GM23338 (cell line): ENCODE measurements around the gene DAO. TPM values are rescaled to one million over a fixed set of nuclear protein-coding genes. Genes with fewer than 3 reads are reported as not detected.

ENCODE experiments used
- ATAC-seq: fragments of 200-7000 bp; cut with Tn5 transposase; 3 replicates; pipeline ENCODE4 v1.9.1; 2020
- DNase-seq: peaks from one replicate; pipeline ENCODE4 v3.0.0-alpha.2; 2015; ENCODE audit warnings: low spot score
- H2AFZ ChIP-seq: fragments of 200-600 bp; sonication (generic); 2 replicates; pipeline ENCODE4 v1.8.0; 2016; ENCODE audit warnings: antibody characterized with exemption, mild to moderate bottlenecking, moderate library complexity
- H3F3A ChIP-seq: fragments of 200-600 bp; sonication (generic); replicated peaks from 2 replicates; pipeline ENCODE4 v1.8.0; 2017; ENCODE audit warnings: antibody characterized with exemption, mixed run types, low read depth
- H3K27ac ChIP-seq: fragments of 200-600 bp; sonication (generic); 2 replicates; pipeline ENCODE4 v1.6.1; 2016; ENCODE audit warnings: low read depth
- H3K27me3 ChIP-seq: fragments of 200-600 bp; sonication (generic); 2 replicates; pipeline ENCODE4 v1.8.0; 2016; ENCODE audit warnings: mild to moderate bottlenecking, mixed run types, moderate library complexity; ENCODE audit not compliant: insufficient read depth
- H3K36me3 ChIP-seq: fragments of 200-600 bp; sonication (generic); 2 replicates; pipeline ENCODE4 v1.8.0; 2016; ENCODE audit warnings: mild to moderate bottlenecking; ENCODE audit not compliant: insufficient read depth
- H3K4me1 ChIP-seq: fragments of 200-600 bp; sonication (generic); 2 replicates; pipeline ENCODE4 v1.8.0; 2016; ENCODE audit warnings: mild to moderate bottlenecking, moderate library complexity; ENCODE audit not compliant: insufficient read depth
- H3K4me2 ChIP-seq: fragments of 200-600 bp; sonication (generic); 2 replicates; pipeline ENCODE4 v1.7.1; 2017; ENCODE audit warnings: mixed run types
- H3K4me3 ChIP-seq: fragments of 200-600 bp; sonication (generic); 2 replicates; pipeline ENCODE4 v1.6.1; 2016; ENCODE audit warnings: mixed run types
- H3K79me2 ChIP-seq: fragments of 200-600 bp; sonication (generic); replicated peaks from 2 replicates; pipeline ENCODE4 v1.8.0; 2017; ENCODE audit warnings: mild to moderate bottlenecking; ENCODE audit not compliant: insufficient read depth
- H3K9me2 ChIP-seq: fragments of 200-600 bp; sonication (generic); 2 replicates; pipeline ENCODE4 v1.8.0; 2017; ENCODE audit not compliant: insufficient read depth
- H4K20me1 ChIP-seq: fragments of 200-600 bp; sonication (generic); replicated peaks from 2 replicates; pipeline ENCODE4 v1.8.0; 2017; ENCODE audit warnings: mild to moderate bottlenecking; ENCODE audit not compliant: insufficient read depth
- H3K27ac Mint-ChIP-seq: 2 replicates; pipeline ENCODE4 v1.8.0; 2020; ENCODE audit warnings: inconsistent platforms, mild to moderate bottlenecking, moderate library complexity, mixed read lengths
- H3K27me3 Mint-ChIP-seq: 3 replicates; pipeline ENCODE4 v1.8.0; 2022; ENCODE audit warnings: low read depth, mild to moderate bottlenecking, moderate library complexity, mixed read lengths, inconsistent platforms; ENCODE audit not compliant: insufficient read depth, poor library complexity
- H3K36me3 Mint-ChIP-seq: 3 replicates; pipeline ENCODE4 v1.8.0; 2021; ENCODE audit warnings: low read depth, mild to moderate bottlenecking, inconsistent platforms, moderate library complexity, mixed read lengths
- H3K4me1 Mint-ChIP-seq: 3 replicates; pipeline ENCODE4 v1.8.0; 2020; ENCODE audit warnings: mild to moderate bottlenecking, inconsistent platforms, mixed read lengths
- H3K4me3 Mint-ChIP-seq: 3 replicates; pipeline ENCODE4 v1.8.0; 2021; ENCODE audit warnings: moderate library complexity, mild to moderate bottlenecking, inconsistent platforms, mixed read lengths
- H3K9me3 Mint-ChIP-seq: 3 replicates; pipeline ENCODE4 v1.8.0; 2020; ENCODE audit warnings: moderate library complexity, mild to moderate bottlenecking, inconsistent platforms, mixed read lengths
- CREB1 ChIP-seq: fragments of 250-450 bp; sonication (Bioruptor Pico); IDR thresholded peaks from 2 replicates; pipeline ENCODE4 v1.5.0; 2020; ENCODE audit warnings: low read depth, mild to moderate bottlenecking, moderate library complexity
- CTCF ChIP-seq, 2 experiments: fragments of 200-600 bp in 1 of 2; sonication (generic) in 1 of 2; conservative IDR thresholded peaks; 2 replicates each; pipeline versions ENCODE4 v1.5.1 to v1.6.1; 2016 to 2017; ENCODE audit warnings: antibody characterized with exemption in 2 of 2, low read depth in 2 of 2, mild to moderate bottlenecking in 2 of 2, moderate library complexity in 1 of 2
- ETS1 ChIP-seq: IDR thresholded peaks from 2 replicates; pipeline ENCODE4 v1.6.1; 2016; ENCODE audit warnings: antibody characterized with exemption
- EZH2 ChIP-seq: fragments of 200-600 bp; sonication (generic); IDR thresholded peaks from one replicate; pipeline ENCODE4 v1.8.0; 2017; ENCODE audit warnings: antibody characterized with exemption, mild to moderate bottlenecking, low read depth; ENCODE audit not compliant: unreplicated experiment
- EZH2phosphoT487 ChIP-seq: fragments of 200-600 bp; sonication (generic); IDR thresholded peaks from one replicate; pipeline ENCODE4 v1.8.1; 2018; ENCODE audit warnings: antibody characterized with exemption; ENCODE audit not compliant: unreplicated experiment
- JUNB ChIP-seq: IDR thresholded peaks from one replicate; pipeline ENCODE4 v1.6.1; 2016; ENCODE audit warnings: antibody characterized with exemption; ENCODE audit not compliant: unreplicated experiment
- NANOG ChIP-seq: IDR thresholded peaks from 2 replicates; pipeline ENCODE4 v1.6.1; 2016; ENCODE audit warnings: antibody characterized with exemption, borderline replicate concordance
- POLR2AphosphoS5 ChIP-seq: IDR thresholded peaks from 2 replicates; pipeline ENCODE4 v1.6.1; 2016; ENCODE audit warnings: antibody characterized with exemption, low read depth
- REST ChIP-seq: IDR thresholded peaks from one replicate; pipeline ENCODE4 v1.6.1; 2018; ENCODE audit warnings: antibody characterized with exemption; ENCODE audit not compliant: unreplicated experiment
- STAT1 ChIP-seq: IDR thresholded peaks from one replicate; pipeline ENCODE4 v1.6.1; 2016; ENCODE audit warnings: antibody characterized with exemption; ENCODE audit not compliant: unreplicated experiment
- ZNF114 ChIP-seq: fragments of 250-450 bp; sonication (Bioruptor Pico); IDR thresholded peaks from 2 replicates; pipeline ENCODE4 v1.5.0; 2020; ENCODE audit warnings: mild to moderate bottlenecking, moderate library complexity
- ZNF331 ChIP-seq: fragments of 250-450 bp; sonication (Bioruptor Pico); IDR thresholded peaks from 2 replicates; pipeline ENCODE4 v1.5.0; 2020; ENCODE audit warnings: low read depth, mild to moderate bottlenecking, moderate library complexity
- ZNF462 ChIP-seq: fragments of 250-450 bp; sonication (Bioruptor Pico); IDR thresholded peaks from 2 replicates; pipeline ENCODE4 v1.5.0; 2020; ENCODE audit warnings: mild to moderate bottlenecking, moderate library complexity
- polyA plus RNA-seq: library from polyadenylated mRNA; unstranded; fragments of >200 nt; fragmentation: Nextera tagmentation; extraction: Ambion mirVana; gene quantifications from 2 replicates; pipeline ENCODE4 v1.2.1, GENCODE V29; 2016
- total RNA-seq: library from RNA; depleted of rRNA; stranded (reverse); fragments of >200 nt; shearing (Covaris generic); gene quantifications from 2 replicates; pipeline ENCODE4 v1.2.3, GENCODE V29; 2014

DAO gene
- total and polyA plus RNA-seq, 2 experiments from 2014 or later = not detected

- H4K20me1 ChIP-seq = no peaks in the 10 kb centered on the region
- no peak for ATAC-seq
Measured at GRCh38 chr12:108949976-108950375, 70.1 kb downstream of the DAO start.

More at GRCh38 chr12:108949976-108950375, 70.1 kb downstream of the DAO start:
- no peaks in the 10 kb centered on the region for H3K79me2 ChIP-seq
- no peak for DNase-seq
- H3K27ac Mint-ChIP-seq = no peak overlapping the region
- no peak overlapping the region for H3K4me2 ChIP-seq
- H3K9me2 ChIP-seq = no peaks in the 10 kb centered on the region
- TF ChIP-seq EZH2 (no peak), ZNF462 (CRISPR knock-in tag) (no peak), ZNF114 (CRISPR knock-in tag) (no peak), JUNB (no peak), STAT1 (no peak), NANOG (no peak), ETS1 (no peak), REST (no peak), CREB1 (CRISPR knock-in tag) (no peak), POLR2AphosphoS5 (no peak), CTCF (conservative IDR thresholded peaks at IDR 0.05; ENCODE audit: low read depth in 2 of 2) (no peak), EZH2phosphoT487 (no peak), ZNF331 (no peak)
- peaks cover 3% of the 10 kb centered on the region for H3K27me3 Mint-ChIP-seq
- no peaks in the 10 kb centered on the region for H3K4me1 ChIP-seq
- H3K27me3 ChIP-seq = no peaks in the 10 kb centered on the region
- H3K27ac ChIP-seq = no peak overlapping the region
- peak overlapping the region; percentile 66; the same call in 1 of the 2 replicates for H2AFZ ChIP-seq
- no peak overlapping the region for H3K4me3 ChIP-seq
- peaks cover 8% of the 10 kb centered on the region; the same call in 2 of the 3 replicates for H3K36me3 Mint-ChIP-seq
- no peaks in the 10 kb centered on the region for H3K4me1 Mint-ChIP-seq
- no peak overlapping the region for H3K4me3 Mint-ChIP-seq
- H3K9me3 Mint-ChIP-seq = peaks cover 18% of the 10 kb centered on the region
- H3K36me3 ChIP-seq = no peaks in the 10 kb centered on the region
- no peaks in the 10 kb centered on the region for H3F3A ChIP-seq
